ENCODE data around the gene RNF217. TPM values are rescaled to one million over a fixed set of nuclear protein-coding genes. Genes with fewer than 3 reads are reported as not detected.

RNF217 gene
- total and polyA plus RNA-seq, 10 of the 15 experiments (the other 5 are each of a cell fraction or from before 2014, with no cell fraction given) = under 0.01 to 11.7 (median 0.04) TPM; not detected in 3

- Histone ChIP-seq H3K79me2 (ENCODE audit: control insufficient read depth, insufficient read depth, low read length) (no peaks in the 10 kb centered on the region), H3K4me3 (no peak overlapping the region), H3K27ac (ENCODE audit: control insufficient read depth, insufficient read depth) (no peak overlapping the region), H2AFZ (ENCODE audit: control insufficient read depth, low read depth, low read length) (no peak overlapping the region), H3K9me3 (replicated peaks; ENCODE audit: control insufficient read depth, insufficient read depth, low read length) (no peaks in the 10 kb centered on the region), H3K4me1 (ENCODE audit: control insufficient read depth, insufficient read depth, low read length) (no peaks in the 10 kb centered on the region), H4K20me1 (ENCODE audit: control insufficient read depth, insufficient read depth) (no peaks in the 10 kb centered on the region), H3K27me3 (replicated peaks in 1 of 2; ENCODE audit: control insufficient read depth in 2 of 2, insufficient read depth in 2 of 2, low read length in 1 of 2) (no peaks in the 10 kb centered on the region; a peak in 2 of 4 replicates), H3K4me2 (ENCODE audit: control insufficient read depth, insufficient read depth) (no peak overlapping the region), H3K9ac (ENCODE audit: control insufficient read depth, insufficient read depth, low read length) (no peak overlapping the region), H3K36me3 (ENCODE audit: control insufficient read depth in 2 of 2, insufficient read depth in 2 of 2, low read length in 1 of 2) (no peaks in the 10 kb centered on the region)
- WGBS (ENCODE audit: insufficient coverage, insufficient replicate concordance, low lambda C conversion rate, missing lambda C conversion rate) = 19% methylated on average over 4 of the region's 4 CpGs
- intact Hi-C loops (cut with micrococcal nuclease; ENCODE audit: unreplicated experiment) (no loop called here), in situ Hi-C loops (cut with MboI) (no loop called here)
- POLR2A ChIA-PET = interaction anchor here (0.6 to 0.7 kb wide), 2 partner anchors 23 to 149 kb away, joined by 3 to 7 read pairs; no protein-coding TSS in a partner anchor
- ATAC-seq (no peak), DNase-seq (ENCODE audit: low read depth, low spot score) (no peak), FAIRE-seq (no peak)
- CTCF ChIA-PET = interaction anchor here (0.6 kb wide), 1 partner anchor 242 kb away, joined by 3 read pairs; no protein-coding TSS in a partner anchor
- SMC1A ChIA-PET (ENCODE audit: uncharacterized antibody, unreplicated experiment) = interaction anchor here (0.7 to 1.3 kb wide), 2 partner anchors 10 to 92 kb away, joined by 3 to 4 read pairs; no protein-coding TSS in a partner anchor
- RAD21 ChIA-PET (ENCODE audit: unreplicated experiment) = no interaction called here
- BruUV-seq (replicated peaks) = no TSS peak
- TF ChIP-seq ZBTB33 (IDR thresholded peaks at IDR 0.05) (no peak), NR2F1 (conservative IDR thresholded peaks at IDR 0.05) (no peak), ZNF592 (IDR thresholded peaks at IDR 0.05) (no peak), CEBPB (IDR thresholded peaks at IDR 0.05; ENCODE audit: borderline replicate concordance in 1 of 2, low read depth in 2 of 2, low read length in 2 of 2) (no peak), SKIL (IDR thresholded peaks at IDR 0.05; ENCODE audit: low read depth, poor library complexity, severe bottlenecking) (no peak), SMARCA5 (IDR thresholded peaks at IDR 0.05) (no peak), SP1 (IDR thresholded peaks at IDR 0.05; ENCODE audit: low read depth, low read length) (no peak), ZNF217 (IDR thresholded peaks at IDR 0.05) (no peak), GATAD2B (conservative IDR thresholded peaks at IDR 0.05; ENCODE audit: low read depth) (no peak), SMC3 (IDR thresholded peaks at IDR 0.05; ENCODE audit: borderline replicate concordance, low read length) (no peak), REST (IDR thresholded peaks at IDR 0.05; ENCODE audit: low read depth, low read length) (no peak), SREBF2 (IDR thresholded peaks at IDR 0.05; ENCODE audit: low read length) (no peak), KAT2A (conservative IDR thresholded peaks at IDR 0.05; ENCODE audit: control insufficient read depth, low read depth, low read length) (no peak)
These were observed 142.2 kb downstream of the RNF217 start for GRCh38 chr6:125104425-125104824.
